DND-41 (cell line): Measurements from ENCODE around the gene PAM.

Source experiments
- ATAC-seq: fragments of 200-7000 bp; cut with Tn5 transposase; 3 replicates; pipeline ENCODE4 v1.9.1; 2021; ENCODE audit warnings: low read depth; ENCODE audit not compliant: insufficient read depth
- DNase-seq: peaks from one replicate; pipeline ENCODE4 v3.0.0-alpha.2; 2020
- H2AFZ ChIP-seq: 2 replicates; pipeline ENCODE4 v1.6.0; 2012; ENCODE audit warnings: low read depth, low read length
- H3K27ac ChIP-seq: 2 replicates; pipeline ENCODE4 v1.5.1; 2012; ENCODE audit warnings: low read length, inconsistent platforms
- H3K27me3 ChIP-seq: fragments of 200-600 bp; sonication (generic); 2 replicates; pipeline ENCODE4 v1.6.0; 2012; ENCODE audit warnings: low read length, mild to moderate bottlenecking, inconsistent platforms; ENCODE audit not compliant: insufficient read depth, poor library complexity
- H3K36me3 ChIP-seq: 2 replicates; pipeline ENCODE4 v1.5.1; 2012; ENCODE audit warnings: low read length, inconsistent platforms; ENCODE audit not compliant: insufficient read depth
- H3K4me1 ChIP-seq: 2 replicates; pipeline ENCODE4 v1.5.1; 2012; ENCODE audit warnings: mild to moderate bottlenecking, low read length; ENCODE audit not compliant: insufficient read depth
- H3K4me2 ChIP-seq: 2 replicates; pipeline ENCODE4 v1.6.0; 2012; ENCODE audit warnings: mild to moderate bottlenecking, moderate library complexity, low read length, inconsistent platforms; ENCODE audit not compliant: insufficient read depth
- H3K4me3 ChIP-seq, 2 experiments: fragments of 200-600 bp in 1 of 2; shearing (Covaris generic) in 1 of 2; 2 replicates each; pipeline ENCODE4 v1.5.1; 2012 to 2016; ENCODE audit warnings: inconsistent platforms in 2 of 2, low read length in 2 of 2, mild to moderate bottlenecking in 2 of 2, low read depth in 1 of 2, moderate library complexity in 1 of 2
- H3K79me2 ChIP-seq: 2 replicates; pipeline ENCODE4 v1.6.0; 2012; ENCODE audit warnings: low read length, inconsistent platforms; ENCODE audit not compliant: insufficient read depth
- H3K9ac ChIP-seq: 2 replicates; pipeline ENCODE4 v1.6.0; 2012; ENCODE audit warnings: low read depth, mild to moderate bottlenecking, inconsistent platforms, low read length, moderate library complexity
- H3K9me3 ChIP-seq: 2 replicates; pipeline ENCODE4 v1.5.1; 2012; ENCODE audit warnings: low read length, moderate library complexity, mild to moderate bottlenecking, inconsistent platforms; ENCODE audit not compliant: insufficient read depth, severe bottlenecking
- H4K20me1 ChIP-seq: 2 replicates; pipeline ENCODE4 v1.6.0; 2012; ENCODE audit warnings: low read length; ENCODE audit not compliant: insufficient read depth
- CTCF ChIP-seq: IDR thresholded peaks from 2 replicates; pipeline ENCODE4 v1.5.1; 2012; ENCODE audit warnings: borderline replicate concordance, low read length, moderate library complexity, mild to moderate bottlenecking; ENCODE audit not compliant: poor library complexity, severe bottlenecking; ENCODE audit errors: extremely low read depth
- EZH2 ChIP-seq: IDR thresholded peaks from 3 replicates; pipeline ENCODE4 v1.6.1; 2012; ENCODE audit warnings: borderline replicate concordance, low read depth, mild to moderate bottlenecking, moderate library complexity, low read length, inconsistent platforms; ENCODE audit not compliant: severe bottlenecking

Gene PAM

DNA sequence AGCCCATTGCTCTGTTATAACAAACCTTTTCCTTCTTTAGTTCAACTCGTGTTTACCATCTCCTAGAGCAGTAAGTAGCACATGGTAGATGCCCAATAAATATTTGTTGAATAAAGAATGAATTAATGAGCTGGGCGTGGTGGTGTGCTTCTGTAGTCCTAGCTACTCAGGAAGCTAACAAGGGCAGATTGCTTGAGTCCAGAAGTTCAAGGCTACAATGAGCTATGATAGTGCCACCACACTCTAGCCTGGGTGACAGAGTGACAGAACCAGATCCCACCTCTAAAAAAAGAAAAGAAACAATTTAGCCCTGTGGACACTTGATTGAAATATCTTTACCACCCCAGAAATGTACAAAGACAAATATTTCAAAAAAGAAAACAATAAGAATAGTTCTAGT lies 14.6 kb upstream of the PAM start:
- H2AFZ ChIP-seq, result no peak overlapping the region
- DNase-seq (no peak), ATAC-seq (no peak)
- H3K4me1 ChIP-seq, result no peaks in the 10 kb centered on the region
- no peaks in the 10 kb centered on the region for H3K27me3 ChIP-seq
- no peak overlapping the region for H3K9ac ChIP-seq
- H3K36me3 ChIP-seq, result no peaks in the 10 kb centered on the region
- no peak for TF ChIP-seq EZH2
- no peak for TF ChIP-seq CTCF
- H4K20me1 ChIP-seq, result no peaks in the 10 kb centered on the region
- no peaks in the 10 kb centered on the region for H3K79me2 ChIP-seq
- H3K4me2 ChIP-seq, result no peak overlapping the region
- H3K4me3 ChIP-seq, result no peak overlapping the region
- no peak overlapping the region for H3K27ac ChIP-seq
- no peaks in the 10 kb centered on the region for H3K9me3 ChIP-seq

DNA sequence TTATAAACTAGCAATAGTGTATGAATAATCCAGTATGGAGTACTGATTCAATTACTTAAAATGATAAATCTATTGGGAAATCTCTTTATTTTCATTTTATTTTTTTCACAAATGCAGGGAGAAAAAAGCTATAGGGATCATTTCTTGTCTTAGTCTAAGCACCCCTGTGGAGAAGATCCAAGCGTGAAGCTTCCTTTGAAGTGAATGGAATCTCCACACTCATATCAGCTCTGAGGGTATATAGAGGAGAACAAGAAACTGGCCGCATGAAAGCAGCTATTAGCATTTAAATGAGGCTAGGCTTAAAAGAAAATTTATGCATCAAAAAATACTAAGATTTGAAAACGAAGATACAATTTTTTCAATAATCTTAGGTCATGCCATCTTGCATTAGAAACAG lies 12.9 kb upstream of the PAM start:
- Histone ChIP-seq H3K9me3 (no peaks in the 10 kb centered on the region), H3K4me3 (no peak overlapping the region), H2AFZ (no peak overlapping the region), H3K4me1 (no peaks in the 10 kb centered on the region), H3K27me3 (no peaks in the 10 kb centered on the region), H4K20me1 (no peaks in the 10 kb centered on the region), H3K9ac (no peak overlapping the region), H3K4me2 (no peak overlapping the region), H3K79me2 (no peaks in the 10 kb centered on the region), H3K27ac (no peak overlapping the region), H3K36me3 (no peaks in the 10 kb centered on the region)
- ATAC-seq (no peak), DNase-seq (no peak)
- no peak for TF ChIP-seq CTCF
- TF ChIP-seq EZH2, result no peak

DNA sequence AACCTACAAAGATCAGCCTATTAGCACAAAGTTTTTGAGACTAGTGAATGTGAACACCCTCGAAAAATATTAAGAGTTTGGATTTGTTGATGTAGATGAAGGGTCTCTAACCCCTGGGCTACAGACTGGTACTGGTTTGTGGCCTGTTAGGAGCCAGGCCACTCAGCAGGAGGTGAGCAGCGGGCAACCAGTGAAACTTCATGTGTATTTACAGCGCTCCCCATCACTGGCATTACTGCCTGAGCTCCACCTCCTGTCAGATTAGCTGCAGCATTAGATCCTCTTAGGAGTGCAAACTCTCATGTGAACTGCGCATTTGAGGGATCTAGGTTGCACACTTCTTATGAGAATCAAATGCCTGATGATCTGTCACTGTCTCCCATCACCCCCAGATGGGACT lies 11.2 kb upstream of the PAM start:
- no peaks in the 10 kb centered on the region for H3K27me3 ChIP-seq
- H3K4me3 ChIP-seq, result no peak overlapping the region
- H4K20me1 ChIP-seq, result no peaks in the 10 kb centered on the region
- no peak overlapping the region for H3K27ac ChIP-seq
- no peak for ATAC-seq
- H3K4me1 ChIP-seq, result no peaks in the 10 kb centered on the region
- H3K9me3 ChIP-seq, result no peaks in the 10 kb centered on the region
- no peak for DNase-seq
- no peak overlapping the region for H3K4me2 ChIP-seq
- no peak overlapping the region for H2AFZ ChIP-seq
- H3K9ac ChIP-seq, result no peak overlapping the region
- TF ChIP-seq CTCF (no peak), EZH2 (no peak)
- no peaks in the 10 kb centered on the region for H3K79me2 ChIP-seq
- H3K36me3 ChIP-seq, result no peaks in the 10 kb centered on the region
